H4 (cell line): ENCODE results near the gene PRKAR1B. TPM values are rescaled to one million over a fixed set of nuclear protein-coding genes. Genes with fewer than 3 reads are reported as not detected.
"Not testable (repeated sequence)": the region's sequence is repeated elsewhere in the genome, so short reads cannot be mapped to it uniquely, and the experiment has no call there.

Experiments
- DNase-seq: peaks from one replicate; pipeline ENCODE4 v3.0.0-alpha.2; 2015; ENCODE audit warnings: low spot score
- total RNA-seq: library from RNA; depleted of rRNA; stranded (reverse); fragments of >200 nt; shearing (Covaris generic); gene quantifications from 2 replicates; pipeline ENCODE4 v1.2.3, GENCODE V29; 2014

The PRKAR1B gene
- total RNA-seq, 1 experiment from 2014 or later, result 40.5 TPM

- DNase-seq, result peak; percentile 58
Observed at GRCh38 chr7:668139-668931, 58.7 kb downstream of the PRKAR1B start.

DNA sequence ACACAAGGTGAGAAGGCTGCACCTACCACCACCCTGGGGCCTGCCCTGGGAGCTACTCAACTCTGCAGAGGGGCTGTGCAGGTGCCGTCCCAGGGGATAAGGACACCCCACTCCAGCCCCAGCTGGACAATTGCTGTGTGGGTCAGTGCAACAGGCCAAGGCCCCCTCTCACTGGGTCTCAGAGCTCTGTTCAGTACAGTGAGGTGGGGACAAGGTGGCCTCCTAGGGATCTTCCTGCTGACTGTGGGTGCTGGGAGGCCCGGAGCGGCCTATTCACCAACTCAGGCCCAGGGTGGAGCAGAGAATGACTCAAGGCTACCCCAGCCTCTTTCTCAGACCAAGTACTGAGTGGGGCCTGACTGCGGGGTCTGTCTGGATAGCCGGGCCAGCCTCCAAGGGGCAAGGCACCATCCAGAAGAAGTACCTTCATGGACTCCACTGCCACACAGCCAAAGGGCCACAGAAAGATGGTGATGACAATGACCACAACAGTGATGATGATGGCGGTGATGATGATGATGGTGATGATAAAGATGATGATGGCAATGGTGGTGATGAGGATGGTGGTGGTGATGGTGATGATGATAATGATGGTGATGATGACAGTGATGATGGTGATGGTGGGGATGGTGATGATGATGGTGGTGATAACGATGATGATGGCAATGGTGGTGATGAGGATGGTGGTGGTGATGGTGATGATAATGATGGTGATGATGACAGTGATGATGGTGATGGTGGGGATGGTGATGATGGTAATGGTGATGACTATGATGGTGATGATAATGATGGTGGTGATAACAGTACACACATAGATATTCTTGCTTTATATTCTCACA, 60.4 kb downstream of the PRKAR1B start:
- no peak for DNase-seq

DNA sequence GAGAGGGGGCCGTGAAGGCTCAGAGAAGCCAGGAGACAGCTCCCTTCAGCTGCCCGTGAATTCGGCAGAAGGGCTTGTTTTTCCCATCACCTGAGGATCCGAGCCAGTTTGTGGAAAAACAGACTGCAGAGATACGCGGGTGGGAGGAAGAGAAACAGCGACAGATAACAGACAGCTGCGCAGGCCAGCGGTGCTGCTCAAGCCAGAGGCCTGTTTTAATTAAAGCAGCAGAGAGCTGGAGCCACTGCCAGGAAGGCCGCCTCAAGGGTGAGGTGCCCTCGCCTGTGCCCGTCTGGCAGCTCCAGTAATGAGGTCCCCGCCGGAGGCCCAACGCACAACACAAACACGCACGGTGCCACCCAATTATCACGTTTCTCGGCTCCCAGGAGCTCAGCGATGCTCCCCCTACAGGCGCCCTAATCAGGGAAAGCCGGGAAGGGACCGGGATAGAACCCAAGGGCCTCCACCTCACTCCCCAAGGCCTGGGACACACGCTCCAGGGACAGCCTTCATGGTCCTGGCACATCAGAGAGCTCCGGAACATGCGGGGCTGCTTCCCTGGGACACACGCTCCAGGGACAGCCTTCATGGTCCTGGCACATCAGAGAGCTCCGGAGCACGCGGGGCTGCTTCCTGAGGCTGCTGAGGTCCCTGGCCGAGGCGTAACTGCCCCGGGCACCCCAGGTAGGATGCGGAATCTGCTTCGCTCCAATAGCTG, 61.2 kb downstream of the PRKAR1B start:
- DNase-seq, result no peak

- no peak for DNase-seq
Observed at GRCh38 chr7:664997-665735, 61.9 kb downstream of the PRKAR1B start.

DNA sequence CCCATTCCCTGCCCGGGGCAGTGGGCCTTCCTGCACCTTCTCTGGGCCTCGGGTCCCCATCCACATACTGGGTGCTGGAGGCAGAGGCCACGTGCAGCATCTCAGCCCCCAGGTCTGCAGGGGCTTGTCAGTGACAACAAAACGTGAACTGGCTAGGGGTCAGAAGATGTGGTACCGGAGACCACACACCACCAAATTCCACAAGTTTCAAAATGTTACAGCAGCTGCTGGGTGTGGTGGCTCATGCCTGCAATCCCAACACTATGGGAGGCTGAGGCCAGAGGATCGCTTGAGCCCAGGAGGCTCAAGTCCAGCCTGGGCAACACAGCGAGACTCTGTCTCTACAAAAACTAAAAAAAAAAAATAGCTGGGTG, 62.7 kb downstream of the PRKAR1B start:
- no peak for DNase-seq

- DNase-seq, result no peak
Observed at GRCh38 chr7:662576-662975, 64.5 kb downstream of the PRKAR1B start.

GRCh38 chr7:659996-660395, 67.1 kb downstream of the PRKAR1B start:
- no peak for DNase-seq

DNA sequence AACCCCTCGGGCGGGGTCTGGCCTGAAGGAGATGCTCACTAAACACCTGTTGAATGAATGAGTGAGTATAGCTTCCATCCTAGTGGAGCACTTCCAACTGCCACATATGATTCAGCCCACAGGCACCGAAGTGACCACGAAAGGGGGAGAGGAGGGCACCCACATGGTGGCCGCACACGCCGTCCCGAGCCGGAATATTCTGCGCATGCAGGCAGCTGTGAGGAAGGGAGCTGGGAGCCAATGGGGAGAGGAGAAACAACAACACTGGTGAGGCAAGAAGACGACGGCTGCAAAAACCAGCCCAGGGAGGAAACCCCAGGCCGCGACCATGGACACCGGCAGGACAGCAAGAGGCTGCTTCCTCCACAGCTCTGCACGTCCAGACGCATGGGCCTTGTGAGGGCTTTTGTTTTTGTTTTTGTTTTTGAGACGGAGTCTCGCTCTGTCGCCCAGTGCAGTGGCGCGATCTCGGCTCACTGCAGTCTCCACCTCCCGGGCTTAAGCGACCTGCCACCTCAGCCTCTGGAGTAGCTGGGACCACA, 67.7 kb downstream of the PRKAR1B start:
- no peak for DNase-seq

DNA sequence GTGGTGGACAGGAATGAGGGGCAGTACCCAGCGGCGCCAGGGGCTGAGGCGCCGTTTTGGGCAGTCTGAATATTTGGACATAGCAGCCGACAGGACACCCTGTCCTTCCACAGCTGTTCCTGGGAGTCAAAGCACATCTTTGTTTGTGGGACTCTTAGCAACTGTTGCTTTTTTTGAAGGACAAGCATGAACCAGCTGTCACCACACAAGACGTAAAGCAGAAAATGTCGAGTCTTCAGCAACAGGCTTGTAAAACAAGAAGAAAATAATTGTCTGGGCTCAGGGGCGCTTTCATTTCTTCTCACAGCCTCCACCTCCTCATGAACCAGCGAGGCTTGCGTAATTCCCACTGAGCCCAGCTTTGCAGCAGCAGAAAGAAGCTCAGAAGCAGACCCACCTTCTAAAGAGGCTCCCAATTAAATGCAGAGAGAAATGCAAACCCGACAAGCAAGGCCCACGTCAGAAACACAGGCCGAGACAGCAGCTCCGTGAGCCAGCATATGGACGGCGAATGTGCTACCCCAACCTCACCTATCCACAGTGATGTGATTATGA, 69.4 kb downstream of the PRKAR1B start:
- no peak for DNase-seq

- DNase-seq, result not testable (repeated sequence)
Observed at GRCh38 chr7:657010-657409, 70.1 kb downstream of the PRKAR1B start.

DNA sequence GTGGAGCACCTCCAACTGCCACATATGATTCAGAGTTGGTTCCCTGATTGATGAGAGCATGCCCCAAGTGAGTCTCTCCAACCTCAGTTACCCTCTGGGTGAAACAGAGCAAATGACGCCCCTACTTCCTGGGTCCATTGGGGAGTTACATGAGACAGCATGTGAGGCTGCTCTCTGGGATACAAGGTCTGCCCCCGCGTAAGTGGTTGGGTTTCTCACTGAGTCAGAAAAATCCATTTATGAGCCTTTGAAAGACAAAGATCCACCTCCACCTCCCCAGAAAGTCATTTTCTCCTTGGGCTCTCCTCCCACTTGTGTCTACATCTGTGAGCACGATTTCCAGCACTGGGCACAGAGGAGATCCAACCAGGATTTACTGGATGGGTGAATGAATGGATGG, 71.3 kb downstream of the PRKAR1B start:
- no peak for DNase-seq

DNA sequence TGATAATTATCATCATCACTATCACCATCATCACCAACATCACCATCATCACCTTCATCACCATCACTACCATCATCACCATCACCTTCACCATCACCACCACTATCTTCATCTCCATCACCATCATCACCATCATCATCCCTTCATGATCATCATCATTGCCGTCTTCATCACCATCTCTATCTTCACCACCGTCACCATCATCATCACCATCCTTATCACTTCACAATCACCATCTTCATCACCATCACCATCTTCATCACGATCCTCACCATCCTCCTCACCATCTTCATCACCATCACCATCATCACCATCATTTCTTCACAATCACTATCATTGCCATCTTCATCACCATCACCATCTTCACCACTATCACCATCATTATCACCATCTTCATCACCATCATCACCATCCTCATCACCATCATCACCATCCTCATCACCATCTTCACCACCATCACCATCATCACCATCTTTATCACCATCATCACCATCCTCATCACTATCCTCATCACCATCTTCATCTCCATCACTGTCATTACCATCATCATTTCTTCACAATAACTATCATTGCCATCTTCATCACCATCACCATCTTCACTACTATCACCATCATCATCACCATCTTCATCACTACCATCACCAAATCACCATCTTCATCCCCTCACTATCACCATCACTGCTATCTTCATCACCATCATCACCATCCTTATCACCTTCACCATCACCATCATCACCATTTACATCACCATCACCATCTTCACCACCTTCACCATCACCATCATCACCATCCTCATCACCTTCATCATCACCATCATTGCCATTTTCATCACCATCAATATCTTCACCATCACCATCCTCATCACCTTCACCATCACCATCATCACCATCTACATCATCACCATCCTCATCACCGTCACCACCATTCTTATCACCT, 73.0 kb downstream of the PRKAR1B start:
- no peak for DNase-seq

GRCh38 chr7:652881-653280, 74.2 kb downstream of the PRKAR1B start:
- no peak for DNase-seq

DNA sequence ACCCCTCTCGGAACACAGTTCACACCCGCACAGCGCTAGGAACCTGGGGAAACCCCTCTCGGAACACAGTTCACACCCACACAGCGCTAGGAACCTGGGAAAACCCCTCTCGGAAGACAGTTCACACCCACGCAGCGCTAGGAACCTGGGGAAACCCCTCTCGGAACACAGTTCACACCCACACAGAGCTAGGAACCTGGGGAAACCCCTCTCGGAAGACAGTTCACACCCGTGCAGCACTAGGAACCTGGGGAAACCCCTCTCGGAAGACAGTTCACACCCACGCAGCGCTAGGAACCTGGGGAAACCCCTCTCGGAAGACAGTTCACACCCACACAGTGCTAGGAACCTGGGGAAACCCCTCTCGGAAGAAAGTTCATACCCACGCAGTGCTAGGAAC, 74.9 kb downstream of the PRKAR1B start:
- not testable (repeated sequence) for DNase-seq

DNA sequence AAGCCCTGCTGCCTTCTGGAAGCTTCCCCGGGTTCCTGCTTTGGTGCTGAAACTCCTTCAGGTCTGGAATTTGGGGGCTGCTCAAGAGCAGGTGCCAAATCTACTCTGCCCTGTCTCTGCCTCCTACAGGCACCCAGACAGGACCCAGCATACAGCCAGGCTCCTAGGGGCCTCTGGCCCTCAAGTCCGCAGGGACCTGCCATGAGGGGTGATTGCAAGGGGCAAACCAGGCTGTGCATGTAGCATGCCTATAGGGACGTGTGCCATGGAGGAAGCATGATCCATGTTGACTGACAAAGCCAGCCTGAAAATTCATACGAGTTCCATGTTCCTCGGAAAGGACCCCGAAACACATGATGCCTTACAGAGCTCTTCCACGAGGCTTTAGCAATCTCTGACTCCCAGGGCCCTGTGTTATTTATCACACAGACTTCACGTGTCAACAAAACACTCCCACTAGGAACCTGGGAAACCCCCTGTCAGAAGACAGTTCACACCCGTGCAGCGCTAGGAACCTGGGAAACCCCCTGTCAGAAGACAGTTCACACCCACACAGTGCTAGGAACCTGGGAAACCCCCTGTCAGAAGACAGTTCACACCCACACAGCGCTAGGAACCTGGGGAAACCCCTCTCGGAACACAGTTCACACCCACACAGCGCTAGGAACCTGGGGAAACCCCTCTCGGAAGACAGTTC, 75.9 kb downstream of the PRKAR1B start:
- no peak for DNase-seq

DNA sequence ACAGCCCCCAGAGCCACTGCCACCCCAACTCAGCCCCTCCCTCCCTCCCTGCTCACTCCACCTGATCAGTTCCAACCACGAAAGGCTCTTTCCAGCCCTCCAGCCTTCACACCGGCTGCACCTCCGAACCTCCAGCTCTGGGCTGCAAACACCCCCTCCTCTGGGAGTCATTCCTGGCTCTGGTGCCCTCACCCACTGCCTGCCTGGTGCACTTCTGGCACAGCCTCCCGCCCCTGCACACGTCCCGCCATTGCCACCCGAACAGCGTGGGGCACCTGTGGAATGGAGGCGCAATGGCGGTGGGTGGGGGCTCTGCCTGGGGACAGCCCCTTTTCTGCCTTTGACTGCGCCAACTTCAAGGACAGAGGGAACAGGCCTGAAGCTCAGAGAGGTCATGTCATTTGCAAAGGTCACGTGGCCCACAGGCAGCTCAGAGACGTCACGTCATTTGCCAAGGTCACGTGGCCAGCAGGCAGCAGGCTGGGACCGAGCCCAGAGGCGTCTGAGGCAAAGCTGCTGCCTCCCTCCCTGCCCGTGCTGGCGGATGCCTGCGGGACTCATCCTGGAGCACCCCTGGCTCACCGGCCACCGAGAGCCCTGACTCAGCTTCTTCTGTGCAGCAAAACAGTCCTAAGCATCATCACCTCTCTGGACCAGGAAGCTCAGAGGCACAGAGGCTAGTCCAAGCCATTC, 76.6 kb downstream of the PRKAR1B start:
- no peak for DNase-seq

DNA sequence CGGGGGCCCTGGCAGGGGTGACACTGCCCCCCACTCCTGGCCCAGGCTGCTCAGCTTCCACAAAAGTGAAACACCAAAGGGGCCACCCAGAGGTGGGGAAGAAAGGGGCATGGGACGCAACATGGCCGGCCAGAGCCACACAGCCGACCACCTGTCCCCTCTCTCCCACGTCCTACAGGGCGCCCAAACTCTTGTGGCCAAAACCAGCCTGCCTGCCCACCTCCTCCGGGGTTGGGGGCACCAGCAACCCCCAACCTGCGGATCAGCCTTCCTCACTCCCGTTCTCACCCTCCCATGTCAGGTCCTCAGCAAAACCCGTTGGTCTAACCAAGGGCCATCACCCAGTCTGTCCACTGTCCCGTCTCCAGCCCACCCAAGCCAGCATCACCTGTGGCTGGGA, 80.1 kb downstream of the PRKAR1B start:
- DNase-seq, result no peak

DNA sequence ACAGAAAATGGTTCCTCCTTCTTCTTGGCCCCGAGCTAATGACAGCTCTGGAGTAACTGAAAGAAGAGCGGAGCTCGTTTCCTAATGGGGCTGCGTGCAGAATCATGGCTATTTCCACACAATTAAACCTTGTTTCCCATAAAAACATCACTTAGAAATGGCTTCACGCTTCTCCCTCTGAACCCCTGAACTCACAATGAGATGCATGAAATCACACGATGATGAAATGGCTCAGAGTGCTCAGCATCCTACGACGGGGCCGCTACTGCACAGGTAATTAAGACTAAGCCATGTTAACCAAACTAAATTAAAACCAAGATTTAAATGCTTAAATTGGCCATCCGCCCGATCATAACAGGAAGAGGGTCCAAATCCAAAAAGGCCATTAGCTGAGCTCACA, 80.6 kb downstream of the PRKAR1B start:
- DNase-seq, result no peak

DNA sequence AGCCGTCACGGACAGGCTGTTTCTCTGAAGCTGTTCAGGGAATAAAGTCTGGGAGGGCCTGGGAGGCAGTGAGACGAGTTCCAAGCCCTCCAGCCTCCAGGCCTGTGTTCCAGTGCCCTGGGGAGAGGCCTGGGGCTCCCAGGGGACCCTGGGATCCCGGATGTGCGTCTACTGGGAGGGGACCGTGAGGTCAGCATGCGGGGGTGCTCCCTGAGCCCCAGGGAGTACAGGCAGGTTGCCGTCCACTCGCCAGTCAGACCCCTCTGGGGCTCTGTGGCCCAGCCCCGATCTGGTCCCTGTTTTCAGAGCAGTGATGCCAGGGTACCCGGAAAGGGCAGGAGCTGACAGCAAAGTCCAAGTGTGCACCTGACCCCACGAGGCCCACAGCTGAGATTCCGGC, 81.5 kb downstream of the PRKAR1B start:
- DNase-seq, result no peak
